HCT116 (cell line): ENCODE results near the gene FGF11. TPM values are rescaled to one million over a fixed set of nuclear protein-coding genes. Genes with fewer than 3 reads are reported as not detected.

Experiments used
- ATAC-seq: fragments of 200-7000 bp; cut with Tn5 transposase; 2 replicates; pipeline ENCODE4 v1.9.1; 2020; ENCODE audit warnings: mild to moderate bottlenecking, moderate library complexity
- BruUV-seq: library from RNA; stranded (reverse); fragments of 400-500 nt; replicated peaks from 2 replicates; lab custom pipeline; 2021; lab: Mats Ljungman, UMichigan
- CTCF ChIA-PET: fragments of 300-600 bp; sonication (Branson Sonifier 250); formaldehyde crosslinking; loops from one replicate; lab custom pipeline; 2021; ENCODE audit warnings: antibody characterized with exemption; lab: Charles Lee
- POLR2A ChIA-PET: fragments of 300-600, 350-600 bp; sonication (Branson Sonifier 250); formaldehyde crosslinking; loops from one replicate; lab custom pipeline; 2021; ENCODE audit warnings: antibody characterized with exemption; lab: Charles Lee
- RAD21 ChIA-PET, 2 experiments: fragments of 300-600 bp; sonication (Branson Sonifier 250); formaldehyde crosslinking; loops; one replicate each; lab custom pipeline; 2023; ENCODE audit warnings: low total read pairs in 2 of 2; ENCODE audit not compliant: uncharacterized antibody in 2 of 2, unreplicated experiment in 2 of 2, low non-redundant PET in 1 of 2; lab: Charles Lee
- DNase-seq: peaks from one replicate; pipeline ENCODE4 v3.0.0-alpha.2; 2010; ENCODE audit warnings: low read depth, low spot score
- H2AFZ ChIP-seq: fragments of 200-600 bp; shearing (Covaris generic), sonication (generic); 2 replicates; pipeline ENCODE4 v1.6.1; 2017; ENCODE audit warnings: low read depth, mixed run types, mixed read lengths, antibody characterized with exemption, low read length; ENCODE audit not compliant: poor library complexity, severe bottlenecking
- H3K27ac ChIP-seq: 2 replicates; pipeline ENCODE4 v1.5.1; 2012; ENCODE audit warnings: low read depth, low read length
- H3K27me3 ChIP-seq: fragments of 200-600 bp; sonication (generic); 2 replicates; pipeline ENCODE4 v1.6.1; 2016; ENCODE audit warnings: mixed run types, low read length, mixed read lengths; ENCODE audit not compliant: insufficient read depth
- H3K36me3 ChIP-seq, 2 experiments: fragments of 200-500 bp in 1 of 2; fragments of 200-600 bp in 1 of 2; sonication (Bioruptor generic) in 1 of 2; sonication (generic) in 1 of 2; 2 replicates each; pipeline versions ENCODE4 v1.5.1 to v1.6.1; 2014 to 2016; ENCODE audit warnings: low read length in 2 of 2, inconsistent platforms in 1 of 2, mixed read lengths in 1 of 2, mixed run types in 1 of 2; ENCODE audit not compliant: insufficient read depth in 2 of 2, control insufficient read depth in 1 of 2
- H3K4me1 ChIP-seq, 2 experiments: fragments of 200-600 bp in 1 of 2; sonication (generic) in 1 of 2; 2 replicates each; pipeline versions ENCODE4 v1.5.1 to v1.6.1; 2012 to 2017; ENCODE audit warnings: low read length in 2 of 2, inconsistent platforms in 1 of 2, mild to moderate bottlenecking in 1 of 2, mixed read lengths in 1 of 2, mixed run types in 1 of 2, moderate library complexity in 1 of 2; ENCODE audit not compliant: insufficient read depth in 2 of 2, control insufficient read depth in 1 of 2
- H3K4me2 ChIP-seq: fragments of 200-600 bp; sonication (generic); 2 replicates; pipeline ENCODE4 v1.6.1; 2017; ENCODE audit warnings: mixed run types, low read length, mixed read lengths
- H3K4me3 ChIP-seq, 2 experiments: fragments of 200-600 bp in 1 of 2; sonication (generic) in 1 of 2; replicated peaks in 1 of 2; 2 replicates each; pipeline ENCODE4 v1.5.1; 2011 to 2016; ENCODE audit warnings: low read length in 2 of 2, control low read depth in 1 of 2, low read depth in 1 of 2, mild to moderate bottlenecking in 1 of 2, mixed read lengths in 1 of 2, mixed run types in 1 of 2
- H3K79me2 ChIP-seq: fragments of 200-600 bp; sonication (generic); 2 replicates; pipeline ENCODE4 v1.6.1; 2017; ENCODE audit warnings: mild to moderate bottlenecking, mixed run types, low read length, moderate library complexity, mixed read lengths; ENCODE audit not compliant: insufficient read depth
- H3K9ac ChIP-seq: fragments of 200-600 bp; sonication (generic); 2 replicates; pipeline ENCODE4 v1.6.1; 2016; ENCODE audit warnings: low read length, mixed read lengths
- H3K9me2 ChIP-seq: fragments of 200-600 bp; sonication (generic), shearing (Covaris generic); 2 replicates; pipeline ENCODE4 v1.6.1; 2017; ENCODE audit warnings: mixed run types, mild to moderate bottlenecking, moderate library complexity; ENCODE audit not compliant: insufficient read depth
- H3K9me3 ChIP-seq, 2 experiments: fragments of 200-500 bp in 1 of 2; fragments of 200-600 bp in 1 of 2; sonication (Bioruptor generic) in 1 of 2; sonication (generic) in 1 of 2; 2 replicates each; pipeline ENCODE4 v1.6.1; 2014 to 2017; ENCODE audit warnings: low read length in 2 of 2, mixed read lengths in 2 of 2, inconsistent platforms in 1 of 2, low read depth in 1 of 2, mild to moderate bottlenecking in 1 of 2, mixed run types in 1 of 2, moderate library complexity in 1 of 2; ENCODE audit not compliant: control insufficient read depth in 1 of 2, insufficient read depth in 1 of 2
- H4K20me1 ChIP-seq: fragments of 200-600 bp; sonication (generic), shearing (Covaris generic); 2 replicates; pipeline ENCODE4 v1.6.1; 2017; ENCODE audit warnings: mixed run types, mild to moderate bottlenecking, moderate library complexity; ENCODE audit not compliant: insufficient read depth
- CBX3 ChIP-seq: IDR thresholded peaks from 2 replicates; pipeline ENCODE4 v1.6.1; 2012; ENCODE audit warnings: low read depth
- POLR2A ChIP-seq: IDR thresholded peaks from 2 replicates; pipeline ENCODE4 v1.7.0; 2011; ENCODE audit warnings: borderline replicate concordance; ENCODE audit not compliant: insufficient read depth, insufficient read length; ENCODE audit errors: extremely low read depth
- RAD21 ChIP-seq: IDR thresholded peaks from 2 replicates; pipeline ENCODE4 v1.6.1; 2012; ENCODE audit warnings: low read depth, mild to moderate bottlenecking
- SIN3A ChIP-seq: IDR thresholded peaks from 2 replicates; pipeline ENCODE4 v1.6.1; 2012; ENCODE audit warnings: low read depth
- SP1 ChIP-seq: IDR thresholded peaks from 2 replicates; pipeline ENCODE4 v1.6.1; 2012; ENCODE audit warnings: low read depth
- TCF7L2 ChIP-seq: IDR thresholded peaks from 2 replicates; pipeline ENCODE4 v1.7.0; 2011; ENCODE audit warnings: borderline replicate concordance, inconsistent platforms; ENCODE audit not compliant: insufficient read depth, insufficient read length; ENCODE audit errors: extremely low read depth
- ZNF274 ChIP-seq: fragments of 200-500 bp; sonication (Bioruptor generic); IDR thresholded peaks from 2 replicates; pipeline ENCODE4 v1.6.1; 2014; ENCODE audit warnings: mild to moderate bottlenecking, low read depth, low read length, inconsistent platforms
- intact Hi-C: fragments of 100-400 bp; cut with micrococcal nuclease; formaldehyde crosslinking; loops from 2 replicates; pipeline ENCODE4 v1.10.0; 2022
- total RNA-seq: library from RNA; stranded (reverse); gene quantifications from one replicate; pipeline ENCODE4 v1.2.1, GENCODE V29; 2021; ENCODE audit not compliant: unreplicated experiment
- TF ChIP-seq, protein P1 (sequence below): IDR thresholded peaks from 2 replicates; pipeline ENCODE4 v1.6.1; 2012
- TF ChIP-seq, protein P2 (sequence below): IDR thresholded peaks from 2 replicates; pipeline ENCODE4 v1.6.1; 2012
- TF ChIP-seq, protein P3 (sequence below), 3 experiments: fragments of 200-600 bp in 1 of 3; sonication (generic) in 1 of 3; IDR thresholded peaks in 2 of 3; conservative IDR thresholded peaks in 1 of 3; 2 replicates each; pipeline ENCODE4 v1.5.1; 2012 to 2017; ENCODE audit warnings: low read depth in 2 of 3, low read length in 2 of 3, antibody characterized with exemption in 1 of 3, borderline replicate concordance in 1 of 3, control low read depth in 1 of 3, mild to moderate bottlenecking in 1 of 3, mixed read lengths in 1 of 3, mixed run types in 1 of 3, moderate library complexity in 1 of 3; ENCODE audit not compliant: insufficient read depth in 1 of 3

FGF11 gene
- total RNA-seq, 1 experiment from 2014 or later: 6.1 TPM

DNA sequence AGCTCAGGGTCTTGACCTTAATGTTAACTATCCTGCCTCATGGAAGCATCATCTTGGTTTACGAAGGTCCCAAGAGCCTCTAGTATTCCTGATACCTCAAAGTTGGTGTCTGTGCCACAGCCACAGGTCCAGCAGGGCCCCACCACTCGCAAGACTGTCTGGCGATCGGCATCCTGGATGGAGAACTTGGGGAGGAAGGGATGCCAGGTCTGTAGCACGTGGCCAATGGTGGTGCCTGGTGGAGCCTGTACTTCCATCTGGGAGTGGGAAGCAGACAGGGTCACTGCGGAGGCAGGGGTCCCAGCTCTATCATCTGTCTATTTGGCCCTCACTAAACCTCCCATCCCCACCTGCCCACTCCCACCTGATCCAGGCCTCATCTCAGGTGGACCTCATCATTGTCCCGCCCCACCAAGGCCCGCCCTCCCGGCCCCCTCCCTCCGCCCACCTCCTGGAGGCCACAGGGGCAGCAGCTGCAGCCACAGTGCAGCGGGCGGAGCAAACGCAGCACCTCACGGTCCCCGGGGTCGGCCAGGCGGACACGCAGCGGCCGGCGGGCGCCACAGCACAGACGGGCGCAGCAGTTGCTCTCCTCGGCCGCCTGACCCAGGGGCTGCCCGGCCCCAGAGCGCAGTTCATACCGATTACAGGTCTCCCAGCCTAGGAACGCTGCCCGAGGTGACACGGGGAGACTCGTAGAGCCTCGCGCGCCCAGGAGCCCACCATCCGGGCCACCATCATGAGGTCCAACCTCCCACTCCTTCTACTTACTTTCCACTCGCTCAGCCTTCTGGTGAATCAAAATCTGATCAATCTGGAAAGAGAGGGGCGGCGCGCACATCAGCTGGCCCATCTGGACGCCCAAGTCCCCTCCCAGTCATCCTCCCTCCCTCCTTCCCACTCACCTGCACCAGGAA lies 46.4 kb upstream of the FGF11 start:
- Histone ChIP-seq H3K9me2 (no peaks in the 10 kb centered on the region), H2AFZ (no peak overlapping the region), H3K79me2 (0 out of 2 replicates have a peak, but pooled peaks cover 7% of the 10 kb centered on the region), H4K20me1 (no peaks in the 10 kb centered on the region), H3K4me3 (peak overlapping the region; percentile 58 to 84), H3K36me3 (peaks cover 10 to 18% of the 10 kb centered on the region in 2 experiments; a peak in 3 of 4 replicates), H3K27me3 (no peaks in the 10 kb centered on the region), H3K9ac (peak overlapping the region; percentile 75), H3K4me2 (peak overlapping the region; percentile 97), H3K4me1 (peaks cover 7 to 22% of the 10 kb centered on the region in 2 experiments; a peak in 3 of 4 replicates), H3K27ac (peak overlapping the region; percentile 93), H3K9me3 (no peaks in the 10 kb centered on the region)
- no TSS peak for BruUV-seq
- DNase-seq (no peak), ATAC-seq (no peak)
- intact Hi-C loops: loop anchor here (5.0 kb wide), 1 partner anchor 36 kb away; the partner anchor contains the start of gene TMEM95
- CTCF ChIA-PET: interaction anchor here (1.8 kb wide), 1 partner anchor 44 kb away, joined by 6 read pairs; no protein-coding TSS in a partner anchor
- no peak for TF ChIP-seq TCF7L2
- TF ChIP-seq, protein P1, sequence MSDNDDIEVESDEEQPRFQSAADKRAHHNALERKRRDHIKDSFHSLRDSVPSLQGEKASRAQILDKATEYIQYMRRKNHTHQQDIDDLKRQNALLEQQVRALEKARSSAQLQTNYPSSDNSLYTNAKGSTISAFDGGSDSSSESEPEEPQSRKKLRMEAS: peak; percentile 7; the same call in 1 of the 2 replicates
- POLR2A ChIA-PET: no interaction called here
- RAD21 ChIA-PET: no interaction called here

DNA sequence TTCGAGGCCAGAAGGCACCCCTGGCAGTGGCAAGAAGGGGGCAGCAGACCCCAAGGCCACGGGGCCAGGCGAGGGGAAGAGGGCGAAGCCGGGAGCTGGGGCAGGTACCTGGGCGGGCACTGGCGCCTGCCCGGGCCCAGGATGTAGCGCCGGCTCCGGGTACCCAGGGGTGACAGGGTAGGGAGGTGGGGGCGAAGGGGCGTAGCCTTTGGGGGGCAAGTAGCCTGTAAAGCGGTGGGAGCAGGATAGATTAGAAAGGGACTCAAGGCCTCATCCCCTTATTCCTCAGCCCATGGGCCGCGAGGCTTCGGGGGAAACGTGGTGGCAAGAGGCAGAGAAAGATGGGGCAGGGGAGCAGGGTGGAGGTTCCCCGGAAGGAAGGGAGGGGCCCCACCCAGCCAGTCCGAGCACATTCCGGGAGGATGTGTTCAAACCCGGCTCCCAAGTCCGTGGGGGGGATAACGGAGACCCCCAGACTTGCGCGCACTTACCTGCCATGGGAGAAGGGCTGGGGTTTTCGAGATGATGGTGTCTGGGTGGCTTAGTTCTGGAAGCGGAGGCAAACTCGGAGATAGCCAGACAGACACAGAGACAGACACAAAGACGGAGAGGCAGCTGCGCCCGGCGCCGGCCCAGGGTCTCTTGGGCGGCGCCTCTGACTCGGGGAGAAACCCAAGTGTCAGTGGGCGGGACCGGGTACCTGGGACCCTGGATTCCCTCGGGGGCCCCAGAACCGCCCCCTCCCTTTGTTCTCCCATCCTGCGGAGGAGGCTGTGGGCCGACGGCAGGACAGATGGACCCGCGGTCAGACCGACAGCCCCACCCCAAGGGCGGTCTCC lies 45.5 kb upstream of the FGF11 start:
- Histone ChIP-seq H3K4me2 (peak overlapping the region; percentile 97), H3K36me3 (peaks cover 10 to 17% of the 10 kb centered on the region in 2 experiments; a peak in 3 of 4 replicates), H3K4me1 (peaks cover 7 to 22% of the 10 kb centered on the region in 2 experiments; a peak in 3 of 4 replicates), H3K9me2 (no peaks in the 10 kb centered on the region), H4K20me1 (no peaks in the 10 kb centered on the region), H3K4me3 (peak overlapping the region; percentile 58 to 84), H3K9me3 (no peaks in the 10 kb centered on the region), H2AFZ (no peak overlapping the region), H3K9ac (peak overlapping the region; percentile 75), H3K27me3 (no peaks in the 10 kb centered on the region), H3K79me2 (0 out of 2 replicates have a peak, but pooled peaks cover 7% of the 10 kb centered on the region), H3K27ac (peak overlapping the region; percentile 93)
- ChIA-PET RAD21 (interaction anchor here in 1 of 2 experiments (1.0 kb wide), 1 partner anchor 41 kb away, joined by 3 read pairs; the partner anchor contains the start of gene TMEM102), POLR2A (interaction anchor here (0.6 to 1.4 kb wide), 4 partner anchors 8 to 177 kb away, joined by 3 to 22 read pairs (median 4); partner anchors contain the start of genes TMEM256 and TNK1), CTCF (interaction anchor here (0.6 to 1.8 kb wide), 4 partner anchors 10 to 167 kb away, joined by 3 to 9 read pairs (median 6); partner anchors contain the start of genes TMEM256 and TNK1)
- TF ChIP-seq CBX3: no peak
- TF ChIP-seq SIN3A: no peak
- no peak for TF ChIP-seq POLR2A
- TF ChIP-seq SP1: no peak
- TF ChIP-seq RAD21: no peak; the same call in 1 of the 2 replicates
- TF ChIP-seq, protein P2, sequence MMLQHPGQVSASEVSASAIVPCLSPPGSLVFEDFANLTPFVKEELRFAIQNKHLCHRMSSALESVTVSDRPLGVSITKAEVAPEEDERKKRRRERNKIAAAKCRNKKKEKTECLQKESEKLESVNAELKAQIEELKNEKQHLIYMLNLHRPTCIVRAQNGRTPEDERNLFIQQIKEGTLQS: no peak
- TF ChIP-seq, protein P3, sequence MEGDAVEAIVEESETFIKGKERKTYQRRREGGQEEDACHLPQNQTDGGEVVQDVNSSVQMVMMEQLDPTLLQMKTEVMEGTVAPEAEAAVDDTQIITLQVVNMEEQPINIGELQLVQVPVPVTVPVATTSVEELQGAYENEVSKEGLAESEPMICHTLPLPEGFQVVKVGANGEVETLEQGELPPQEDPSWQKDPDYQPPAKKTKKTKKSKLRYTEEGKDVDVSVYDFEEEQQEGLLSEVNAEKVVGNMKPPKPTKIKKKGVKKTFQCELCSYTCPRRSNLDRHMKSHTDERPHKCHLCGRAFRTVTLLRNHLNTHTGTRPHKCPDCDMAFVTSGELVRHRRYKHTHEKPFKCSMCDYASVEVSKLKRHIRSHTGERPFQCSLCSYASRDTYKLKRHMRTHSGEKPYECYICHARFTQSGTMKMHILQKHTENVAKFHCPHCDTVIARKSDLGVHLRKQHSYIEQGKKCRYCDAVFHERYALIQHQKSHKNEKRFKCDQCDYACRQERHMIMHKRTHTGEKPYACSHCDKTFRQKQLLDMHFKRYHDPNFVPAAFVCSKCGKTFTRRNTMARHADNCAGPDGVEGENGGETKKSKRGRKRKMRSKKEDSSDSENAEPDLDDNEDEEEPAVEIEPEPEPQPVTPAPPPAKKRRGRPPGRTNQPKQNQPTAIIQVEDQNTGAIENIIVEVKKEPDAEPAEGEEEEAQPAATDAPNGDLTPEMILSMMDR (IDR thresholded peaks at IDR 0.05 in 2 of 3, conservative IDR thresholded peaks at IDR 0.05 in 1 of 3; ENCODE audit: borderline replicate concordance in 1 of 3, insufficient read depth in 1 of 3, low read depth in 2 of 3, low read length in 2 of 3): peak in 2 of 3 experiments; percentile 23 to 24; a peak in 2 of 6 replicates
- TF ChIP-seq ZNF274: no peak
- TF ChIP-seq, protein P1: peak; percentile 36; the same call in 1 of the 2 replicates
- intact Hi-C loops: loop anchor here (1.0 to 5.0 kb wide), 2 partner anchors 37 to 43 kb away; partner anchors contain the start of gene TMEM95
- DNase-seq (no peak), ATAC-seq (peak; percentile 35)
- BruUV-seq: TSS peak; percentile 38
